Adrenal gland (tissue), 12 donors: Measurements from ENCODE around the gene FAM53B. TPM values are rescaled to one million over a fixed set of nuclear protein-coding genes. Genes with fewer than 3 reads are reported as not detected.
A peak's percentile ranks its signal among the peaks of the same experiment; 100 is the strongest.

Experiments
- DNase-seq, 7 donors: peaks; one replicate each; pipeline ENCODE4 v3.0.0-alpha.2; 2019 to 2020
- H3K27ac ChIP-seq, 5 donors: fragments of 200-600 bp; sonication (generic) in 4 of 5; 1 replicate in 3 of 5; 2 replicates in 2 of 5; pipeline versions ENCODE4 v1.5.1 to v1.8.0; 2016 to 2020; ENCODE audit warnings: mild to moderate bottlenecking in 1 of 5
- H3K27me3 ChIP-seq: fragments of 200-600 bp; 2 replicates; pipeline ENCODE4 v1.8.0; 2021
- H3K36me3 ChIP-seq, 2 donors: fragments of 200-600 bp; replicated peaks in 1 of 2; 1 replicate in 1 of 2; 2 replicates in 1 of 2; pipeline versions ENCODE4 v1.5.1 to v1.8.0; 2018 to 2022
- H3K4me1 ChIP-seq, 2 donors: fragments of 200-600 bp; replicated peaks in 1 of 2; 1 replicate in 1 of 2; 2 replicates in 1 of 2; pipeline versions ENCODE4 v1.5.1 to v1.8.0; 2018 to 2021
- H3K4me3 ChIP-seq, 4 donors: fragments of 200-600 bp; sonication (generic) in 3 of 4; one replicate each; pipeline ENCODE4 v1.5.1; 2016 to 2018
- H3K9me3 ChIP-seq, 3 donors: fragments of 200-600 bp; sonication (generic) in 1 of 3; replicated peaks in 1 of 3; 1 replicate in 2 of 3; 2 replicates in 1 of 3; pipeline versions ENCODE4 v1.5.1 to v1.8.0; 2016 to 2021
- CTCF ChIP-seq, 6 experiments: fragments of 450-650 bp in 4 of 6; fragments of 200-600 bp in 2 of 6; sonication (generic) in 1 of 6; IDR thresholded peaks; 1 replicate in 5 of 6; 2 replicates in 1 of 6; pipeline versions ENCODE4 v1.5.1 to v1.8.0; 2016 to 2021; ENCODE audit warnings: antibody characterized with exemption in 6 of 6, mild to moderate bottlenecking in 2 of 6, moderate library complexity in 1 of 6
- POLR2A ChIP-seq, 2 donors: fragments of 450-650 bp; IDR thresholded peaks; one replicate each; pipeline ENCODE4 v1.6.1; 2017; ENCODE audit warnings: antibody characterized with exemption in 2 of 2, mild to moderate bottlenecking in 2 of 2, moderate library complexity in 1 of 2
- WGBS, 4 donors: extraction: QIAGEN DNeasy Blood & Tissue Kit in 2 of 4; methylation state at CpG; one replicate each; pipeline versions ENCODE4 v1.1.5 to v1.1.7; 2013 to 2017; 5-methylcytosine and 5-hydroxymethylcytosine counted together
- intact Hi-C, 2 donors: fragments of 100-400 bp; cut with DNase I; formaldehyde crosslinking; loops; one replicate each; pipeline versions ENCODE4 v1.14.1 to v1.15.0; 2022 to 2023
- polyA plus RNA-seq, 3 donors: library from polyadenylated mRNA; stranded (reverse); fragments of 200-250 nt in 2 of 3; fragments of 350-450 nt in 1 of 3; fragmentation: Illumina TruSeq in 1 of 3; extraction: RNeasy Lipid Tissue Mini Kit (QIAGEN cat#74804) in 1 of 3; gene quantifications; one replicate each; pipeline ENCODE4 v1.2.3, GENCODE V29; 2013 to 2014
- total RNA-seq, 9 donors: library from RNA; depleted of rRNA in 4 of 9; stranded (reverse); fragments of >200 nt in 4 of 9; fragments of 120-200 nt in 1 of 9; fragmentation: NEBNext Ultra II Directional in 1 of 9; extraction: Animal tissue kit (Norgen Biotek cat#: 25700) in 1 of 9; gene quantifications; one replicate each; pipeline versions ENCODE4 v1.1.0 to v1.2.4, GENCODE V29; 2013 to 2023
- donor health status: healthy with polysubstance abuse.
- donor health status: Bipolar disorder and iron deficiency.
- donor health status: DM: yes; HTN: yes; CAD: no.
- donor health status: DM: no; HTN: no; CAD: no.
- donor health status: DM: no; HTN: no; CAD: no.
- donor health status: DM: yes; HTN: yes; CAD: no.

The FAM53B gene
- total and polyA plus RNA-seq, 12 donors = 15.1 to 90.9 (median 65.5) TPM

- Histone ChIP-seq H3K36me3 (peaks cover 0 to 14% of the 10 kb centered on the region in 2 donors), H3K27ac (peak overlapping the region in 4 of 5 donors; percentile 7 to 82 (median 58)), H3K4me1 (peaks cover 52 to 88% of the 10 kb centered on the region in 2 donors), H3K9me3 (no peaks in the 10 kb centered on the region), H3K27me3 (no peaks in the 10 kb centered on the region), H3K4me3 (no peak overlapping the region)
- intact Hi-C loops = no loop called here
- no peak for DNase-seq
- 38 to 58% (median 49%) methylated on average over 9 to 10 of the region's 10 CpGs for WGBS, 4 donors
- TF ChIP-seq POLR2A (IDR thresholded peaks at IDR 0.05) (no peak), CTCF (IDR thresholded peaks at IDR 0.05) (no peak)
These were observed 66.2 kb downstream of the FAM53B start for GRCh38 chr10:124677749-124678556.

GRCh38 chr10:124677293-124677699, 66.9 kb downstream of the FAM53B start:
- intact Hi-C loops = no loop called here
- H3K4me3 ChIP-seq = no peak overlapping the region
- H3K4me1 ChIP-seq = peaks cover 52 to 89% of the 10 kb centered on the region in 2 donors
- WGBS, 4 donors = 79 to 88% (median 85%) methylated on average over 10 of the region's 10 CpGs
- H3K36me3 ChIP-seq = peaks cover 0 to 14% of the 10 kb centered on the region in 2 donors
- H3K9me3 ChIP-seq = no peaks in the 10 kb centered on the region
- no peaks in the 10 kb centered on the region for H3K27me3 ChIP-seq
- TF ChIP-seq CTCF (IDR thresholded peaks at IDR 0.05) = no peak
- TF ChIP-seq POLR2A (IDR thresholded peaks at IDR 0.05) = no peak
- peak overlapping the region in 3 of 5 donors; percentile 38 to 82 (median 79) for H3K27ac ChIP-seq
- peak in 1 of 7 donors; percentile 84 for DNase-seq

- 75 to 82% (median 79%) methylated on average over 10 to 15 of the region's 15 CpGs for WGBS, 4 donors
- no peaks in the 10 kb centered on the region for H3K27me3 ChIP-seq
- intact Hi-C loops = no loop called here
- H3K9me3 ChIP-seq = no peaks in the 10 kb centered on the region
- H3K4me3 ChIP-seq = no peak overlapping the region
- H3K4me1 ChIP-seq = peaks cover 52 to 96% of the 10 kb centered on the region in 2 donors
- DNase-seq = no peak
- H3K27ac ChIP-seq = peak overlapping the region in 3 of 5 donors; percentile 79 to 82 (median 82)
- peaks cover 0 to 8% of the 10 kb centered on the region in 2 donors for H3K36me3 ChIP-seq
- TF ChIP-seq CTCF (IDR thresholded peaks at IDR 0.05) = no peak
- no peak for TF ChIP-seq POLR2A (IDR thresholded peaks at IDR 0.05)
These were observed 67.6 kb downstream of the FAM53B start for GRCh38 chr10:124676416-124677062.

GRCh38 chr10:124675824-124676223, 68.4 kb downstream of the FAM53B start:
- DNase-seq = no peak
- Histone ChIP-seq H3K36me3 (peaks cover 0 to under 1% of the 10 kb centered on the region in 2 donors), H3K4me3 (no peak overlapping the region), H3K27me3 (no peaks in the 10 kb centered on the region), H3K4me1 (peaks cover 48 to 98% of the 10 kb centered on the region in 2 donors), H3K27ac (peak overlapping the region in 4 of 5 donors; percentile 46 to 82 (median 80)), H3K9me3 (no peaks in the 10 kb centered on the region)
- TF ChIP-seq CTCF (IDR thresholded peaks at IDR 0.05) = no peak
- no peak for TF ChIP-seq POLR2A (IDR thresholded peaks at IDR 0.05)
- WGBS, 4 donors = 92 to 98% (median 95%) methylated on average over 3 to 4 of the region's 4 CpGs
- intact Hi-C loops = no loop called here
